IPS-15b (cell line): Measurements from ENCODE around the gene SMIM41.

ENCODE experiments used
- H3K27me3 ChIP-seq: one replicate; pipeline ENCODE4 v1.6.1; 2013; ENCODE audit warnings: low read length; ENCODE audit not compliant: control insufficient read depth, insufficient read depth
- H3K36me3 ChIP-seq: one replicate; pipeline ENCODE4 v1.6.1; 2013; ENCODE audit warnings: low read length; ENCODE audit not compliant: control insufficient read depth, insufficient read depth
- H3K4me1 ChIP-seq: one replicate; pipeline ENCODE4 v1.6.1; 2013; ENCODE audit warnings: mild to moderate bottlenecking, low read length; ENCODE audit not compliant: control insufficient read depth, insufficient read depth
- H3K4me3 ChIP-seq: one replicate; pipeline ENCODE4 v1.5.1; 2013; ENCODE audit warnings: low read depth, low read length
- H3K9ac ChIP-seq: one replicate; pipeline ENCODE4 v1.6.1; 2013; ENCODE audit warnings: low read depth, mild to moderate bottlenecking, low read length
- H3K9me3 ChIP-seq: one replicate; pipeline ENCODE4 v1.6.1; 2013; ENCODE audit warnings: mild to moderate bottlenecking, low read length; ENCODE audit not compliant: control insufficient read depth, insufficient read depth

SMIM41 gene

GRCh38 chr12:52125476-52125900 is 46.0 kb downstream of the SMIM41 start:
- Histone ChIP-seq H3K27me3 (no peaks in the 10 kb centered on the region), H3K9ac (peak overlapping the region; percentile 9), H3K4me3 (peak overlapping the region; percentile 23), H3K36me3 (no peaks in the 10 kb centered on the region), H3K9me3 (no peaks in the 10 kb centered on the region), H3K4me1 (peaks cover 37% of the 10 kb centered on the region)

DNA sequence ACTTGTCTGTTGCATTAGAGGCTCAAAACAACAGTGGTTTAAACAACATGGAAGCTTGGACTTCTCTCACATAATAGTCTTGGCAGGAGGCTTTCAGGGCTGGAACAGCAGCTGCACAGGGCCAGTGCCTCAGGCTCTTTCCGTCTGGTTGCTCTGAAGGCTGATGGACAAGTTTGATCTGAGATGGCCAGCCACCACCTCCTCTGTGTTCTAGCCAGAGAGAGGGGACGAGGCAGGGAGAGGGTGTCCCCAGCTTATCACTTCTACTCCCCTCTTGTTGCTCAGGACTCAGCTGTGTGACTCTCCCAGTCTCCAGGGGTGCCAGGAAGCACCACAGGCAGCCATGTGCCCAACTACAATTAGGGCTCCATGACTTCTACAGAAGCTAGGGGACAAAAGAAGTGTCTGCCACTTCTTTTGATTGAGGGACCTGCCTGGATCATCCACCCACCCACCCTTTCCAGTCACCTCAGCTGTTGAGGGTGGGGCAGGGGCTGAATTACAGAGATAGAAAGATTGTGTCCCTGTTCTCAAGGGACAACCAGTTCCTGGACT is 46.6 kb downstream of the SMIM41 start:
- Histone ChIP-seq H3K4me1 (peaks cover 40% of the 10 kb centered on the region), H3K9ac (peak overlapping the region; percentile 9), H3K4me3 (no peak overlapping the region), H3K36me3 (no peaks in the 10 kb centered on the region), H3K9me3 (no peaks in the 10 kb centered on the region), H3K27me3 (no peaks in the 10 kb centered on the region)

DNA sequence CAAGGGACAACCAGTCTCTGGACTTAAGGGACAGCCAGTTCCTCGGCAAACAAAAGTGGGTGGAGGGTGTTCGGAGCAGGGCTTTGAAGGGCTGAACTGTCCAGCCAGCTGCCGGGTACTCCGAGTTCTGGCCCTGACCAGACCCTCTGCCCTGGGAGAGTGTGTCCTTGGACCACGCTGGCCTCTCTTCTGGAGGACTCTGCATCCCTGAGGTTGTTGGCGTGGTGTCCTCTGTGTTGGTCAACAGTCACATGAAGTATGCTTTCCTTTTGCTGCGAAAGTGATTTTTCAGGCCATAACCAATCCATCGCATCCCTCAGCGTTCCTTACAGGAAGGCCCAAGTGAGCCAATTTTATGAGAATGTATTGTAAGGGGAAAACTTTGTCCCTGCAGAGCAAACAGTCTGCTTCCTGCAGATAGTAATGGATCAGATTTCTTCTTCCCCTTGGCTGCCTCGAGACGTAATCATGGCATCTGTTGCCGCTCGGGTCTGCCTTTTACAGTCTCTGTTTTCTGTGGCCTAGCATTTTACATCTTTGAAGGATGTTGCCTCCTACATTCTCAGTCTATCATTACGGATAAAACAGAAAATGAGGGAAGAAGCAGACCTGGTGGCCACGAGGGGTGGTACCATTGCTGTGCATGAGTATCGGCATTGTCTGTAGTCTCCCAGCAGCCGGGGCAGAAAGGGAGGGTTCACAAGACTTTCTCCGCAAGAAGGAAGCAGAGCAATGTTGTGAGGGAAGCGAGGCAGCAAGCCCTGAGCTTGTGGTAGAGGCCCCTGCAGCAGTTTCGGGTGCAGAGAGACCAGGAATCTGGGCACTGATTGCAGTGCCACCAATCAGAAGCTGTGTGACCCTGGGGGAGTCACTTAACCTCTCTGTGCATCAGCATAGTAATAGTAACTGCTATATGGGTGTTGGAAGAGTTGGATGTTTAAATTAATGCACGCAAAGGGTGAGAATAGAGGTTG is 47.4 kb downstream of the SMIM41 start:
- H3K27me3 ChIP-seq, result no peaks in the 10 kb centered on the region
- H3K9me3 ChIP-seq, result no peaks in the 10 kb centered on the region
- H3K4me1 ChIP-seq, result peaks cover 40% of the 10 kb centered on the region
- no peaks in the 10 kb centered on the region for H3K36me3 ChIP-seq
- H3K9ac ChIP-seq, result no peak overlapping the region
- no peak overlapping the region for H3K4me3 ChIP-seq

GRCh38 chr12:52127683-52128450 is 48.4 kb downstream of the SMIM41 start:
- Histone ChIP-seq H3K4me1 (peaks cover 35% of the 10 kb centered on the region), H3K9me3 (no peaks in the 10 kb centered on the region), H3K36me3 (no peaks in the 10 kb centered on the region), H3K4me3 (no peak overlapping the region), H3K9ac (no peak overlapping the region), H3K27me3 (no peaks in the 10 kb centered on the region)

GRCh38 chr12:52130711-52131110 is 51.2 kb downstream of the SMIM41 start:
- Histone ChIP-seq H3K36me3 (no peaks in the 10 kb centered on the region), H3K9me3 (no peaks in the 10 kb centered on the region), H3K4me1 (peaks cover 21% of the 10 kb centered on the region), H3K9ac (no peak overlapping the region), H3K27me3 (no peaks in the 10 kb centered on the region), H3K4me3 (no peak overlapping the region)

GRCh38 chr12:52132754-52133161 is 53.3 kb downstream of the SMIM41 start:
- Histone ChIP-seq H3K4me1 (peaks cover 3% of the 10 kb centered on the region), H3K9ac (no peak overlapping the region), H3K9me3 (no peaks in the 10 kb centered on the region), H3K27me3 (no peaks in the 10 kb centered on the region), H3K4me3 (no peak overlapping the region), H3K36me3 (no peaks in the 10 kb centered on the region)

GRCh38 chr12:52137746-52138145 is 58.2 kb downstream of the SMIM41 start:
- Histone ChIP-seq H3K4me1 (peaks cover 2% of the 10 kb centered on the region), H3K4me3 (no peak overlapping the region), H3K9me3 (no peaks in the 10 kb centered on the region), H3K36me3 (no peaks in the 10 kb centered on the region), H3K27me3 (no peaks in the 10 kb centered on the region), H3K9ac (no peak overlapping the region)

GRCh38 chr12:52139147-52139546 is 59.6 kb downstream of the SMIM41 start:
- H3K9ac ChIP-seq, result no peak overlapping the region
- no peaks in the 10 kb centered on the region for H3K27me3 ChIP-seq
- H3K9me3 ChIP-seq, result no peaks in the 10 kb centered on the region
- no peaks in the 10 kb centered on the region for H3K36me3 ChIP-seq
- H3K4me1 ChIP-seq, result peaks cover 2% of the 10 kb centered on the region
- H3K4me3 ChIP-seq, result no peak overlapping the region

- H3K9ac ChIP-seq, result no peak overlapping the region
- no peaks in the 10 kb centered on the region for H3K36me3 ChIP-seq
- H3K4me1 ChIP-seq, result peaks cover 2% of the 10 kb centered on the region
- H3K4me3 ChIP-seq, result no peak overlapping the region
- H3K9me3 ChIP-seq, result no peaks in the 10 kb centered on the region
- no peaks in the 10 kb centered on the region for H3K27me3 ChIP-seq
These were observed 60.1 kb downstream of the SMIM41 start for GRCh38 chr12:52139579-52140062.

DNA sequence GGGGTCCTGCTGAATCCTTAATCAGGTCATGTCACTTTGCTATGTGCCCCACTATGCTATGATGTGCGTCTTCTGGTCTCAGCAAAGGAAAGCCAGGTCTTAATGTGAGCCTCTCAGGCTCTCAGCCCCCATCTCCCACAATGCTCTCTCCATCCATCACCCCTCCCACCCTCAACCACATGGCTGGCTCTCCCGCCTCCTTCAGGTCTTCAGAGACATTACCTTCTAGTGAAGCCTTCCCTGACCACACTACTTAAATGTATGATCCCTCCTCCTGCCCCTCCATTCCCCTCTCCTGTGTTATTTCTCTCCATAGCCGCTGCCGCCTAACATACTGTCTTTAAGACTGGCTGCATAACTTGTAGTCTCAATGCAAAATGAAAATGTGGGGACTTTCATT is 61.8 kb downstream of the SMIM41 start:
- H3K4me1 ChIP-seq, result peaks cover 5% of the 10 kb centered on the region
- H3K36me3 ChIP-seq, result no peaks in the 10 kb centered on the region
- H3K9me3 ChIP-seq, result no peaks in the 10 kb centered on the region
- no peak overlapping the region for H3K4me3 ChIP-seq
- no peak overlapping the region for H3K9ac ChIP-seq
- no peaks in the 10 kb centered on the region for H3K27me3 ChIP-seq

DNA sequence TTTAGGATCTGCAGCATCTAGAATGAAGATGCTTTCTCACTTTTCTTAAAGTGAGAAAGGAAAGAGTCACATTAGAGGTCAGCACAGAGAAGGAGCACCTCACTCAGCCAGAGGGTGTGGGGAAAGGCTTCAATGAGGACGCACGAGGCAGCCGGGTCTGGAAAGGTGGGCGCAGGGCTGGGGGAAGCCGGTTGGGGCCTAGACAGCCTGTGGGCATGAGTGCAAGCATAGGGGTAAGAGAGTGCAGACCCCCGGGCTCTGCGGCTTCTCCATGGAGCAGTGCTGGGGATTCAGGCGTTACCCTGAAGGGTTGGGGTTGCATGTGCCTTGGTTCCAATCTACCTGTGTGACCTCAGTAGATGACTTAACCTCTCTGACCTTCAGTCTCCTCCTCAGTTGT is 62.4 kb downstream of the SMIM41 start:
- no peaks in the 10 kb centered on the region for H3K9me3 ChIP-seq
- H3K36me3 ChIP-seq, result no peaks in the 10 kb centered on the region
- H3K4me3 ChIP-seq, result no peak overlapping the region
- peaks cover 5% of the 10 kb centered on the region for H3K4me1 ChIP-seq
- no peak overlapping the region for H3K9ac ChIP-seq
- H3K27me3 ChIP-seq, result no peaks in the 10 kb centered on the region
